SH-SY5Y (cell line): ENCODE results near the gene ALPG.

Experiments
- GATA2 ChIP-seq: IDR thresholded peaks from 2 replicates; pipeline ENCODE4 v1.6.1; 2011; ENCODE audit warnings: mild to moderate bottlenecking, low read depth, low read length
- GATA3 ChIP-seq: IDR thresholded peaks from 2 replicates; pipeline ENCODE4 v1.6.1; 2011; ENCODE audit warnings: low read depth, mild to moderate bottlenecking, low read length, moderate library complexity

DNA sequence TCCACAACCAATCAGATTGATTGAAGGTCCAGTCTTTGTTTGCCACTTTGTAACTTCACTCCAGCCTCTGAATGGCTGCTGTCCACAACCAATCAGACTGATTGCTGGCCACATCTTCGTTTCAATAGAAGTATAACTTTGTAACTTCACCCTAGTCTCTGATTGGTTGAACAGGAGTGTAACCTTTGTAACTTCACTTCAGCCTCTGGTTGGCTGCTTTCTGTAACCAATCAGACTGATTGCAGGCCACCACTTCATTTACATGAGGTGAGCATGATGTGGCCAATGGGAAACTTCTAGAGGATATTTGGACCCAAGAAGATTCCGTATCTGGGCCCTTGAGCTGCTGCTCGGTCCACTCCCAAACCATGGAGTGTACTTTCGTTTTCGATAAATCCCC, 45.0 kb upstream of the ALPG start:
- TF ChIP-seq GATA3 (no peak), GATA2 (no peak)
